ENCODE measurements around the gene ZNF618.

The ZNF618 gene, protein sequence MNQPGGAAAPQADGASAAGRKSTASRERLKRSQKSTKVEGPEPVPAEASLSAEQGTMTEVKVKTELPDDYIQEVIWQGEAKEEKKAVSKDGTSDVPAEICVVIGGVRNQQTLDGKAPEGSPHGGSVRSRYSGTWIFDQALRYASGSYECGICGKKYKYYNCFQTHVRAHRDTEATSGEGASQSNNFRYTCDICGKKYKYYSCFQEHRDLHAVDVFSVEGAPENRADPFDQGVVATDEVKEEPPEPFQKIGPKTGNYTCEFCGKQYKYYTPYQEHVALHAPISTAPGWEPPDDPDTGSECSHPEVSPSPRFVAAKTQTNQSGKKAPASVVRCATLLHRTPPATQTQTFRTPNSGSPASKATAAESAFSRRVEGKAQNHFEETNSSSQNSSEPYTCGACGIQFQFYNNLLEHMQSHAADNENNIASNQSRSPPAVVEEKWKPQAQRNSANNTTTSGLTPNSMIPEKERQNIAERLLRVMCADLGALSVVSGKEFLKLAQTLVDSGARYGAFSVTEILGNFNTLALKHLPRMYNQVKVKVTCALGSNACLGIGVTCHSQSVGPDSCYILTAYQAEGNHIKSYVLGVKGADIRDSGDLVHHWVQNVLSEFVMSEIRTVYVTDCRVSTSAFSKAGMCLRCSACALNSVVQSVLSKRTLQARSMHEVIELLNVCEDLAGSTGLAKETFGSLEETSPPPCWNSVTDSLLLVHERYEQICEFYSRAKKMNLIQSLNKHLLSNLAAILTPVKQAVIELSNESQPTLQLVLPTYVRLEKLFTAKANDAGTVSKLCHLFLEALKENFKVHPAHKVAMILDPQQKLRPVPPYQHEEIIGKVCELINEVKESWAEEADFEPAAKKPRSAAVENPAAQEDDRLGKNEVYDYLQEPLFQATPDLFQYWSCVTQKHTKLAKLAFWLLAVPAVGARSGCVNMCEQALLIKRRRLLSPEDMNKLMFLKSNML

DNA sequence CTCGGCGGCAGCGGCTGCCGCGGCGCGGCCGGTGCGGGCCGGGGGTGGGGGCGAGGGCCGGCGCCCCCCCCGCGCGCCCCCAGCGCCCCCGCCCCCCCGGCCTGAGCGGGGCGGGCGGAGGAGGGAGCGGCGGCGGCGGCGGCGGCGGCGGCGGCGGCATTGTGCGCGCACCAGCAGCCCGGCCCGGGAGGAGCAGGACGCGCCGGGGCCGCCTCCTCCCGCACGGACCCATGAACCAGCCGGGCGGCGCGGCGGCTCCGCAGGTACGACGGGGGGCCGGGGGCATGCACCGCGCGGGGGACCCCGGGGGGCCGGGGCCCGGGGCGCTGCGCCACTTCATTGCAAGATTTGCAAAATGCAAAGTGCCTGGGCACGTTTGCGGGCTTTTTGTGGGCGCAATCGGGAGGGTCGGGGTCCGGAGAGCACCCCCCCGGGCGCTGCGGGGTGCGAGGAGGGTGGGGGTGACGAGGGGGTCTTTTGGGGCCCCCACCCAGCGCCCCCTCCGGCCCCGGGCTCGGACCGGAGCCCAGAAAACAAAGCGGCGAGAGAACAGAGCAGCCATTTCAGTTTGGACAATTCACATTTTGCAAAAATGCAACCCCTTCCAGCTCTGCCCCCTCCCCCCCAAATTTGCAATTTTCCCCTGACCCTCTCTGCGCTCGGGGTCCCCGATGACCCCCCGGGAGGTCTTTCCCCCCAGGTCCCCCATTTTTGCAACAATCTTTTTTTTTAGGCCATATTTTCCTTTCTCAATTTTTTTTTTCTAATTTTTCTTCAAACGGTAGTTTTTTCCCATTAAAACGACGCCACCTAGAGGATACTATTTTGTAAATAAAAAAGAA lies at the start of gene ZNF618:
ZNF618 (plus strand) TSS at position 159 of the 842 bp plus-strand sequence; CDS start at position 231, 72 bp downstream.
- DNase-seq (ENCODE audit: low read depth), result no peak

DNA sequence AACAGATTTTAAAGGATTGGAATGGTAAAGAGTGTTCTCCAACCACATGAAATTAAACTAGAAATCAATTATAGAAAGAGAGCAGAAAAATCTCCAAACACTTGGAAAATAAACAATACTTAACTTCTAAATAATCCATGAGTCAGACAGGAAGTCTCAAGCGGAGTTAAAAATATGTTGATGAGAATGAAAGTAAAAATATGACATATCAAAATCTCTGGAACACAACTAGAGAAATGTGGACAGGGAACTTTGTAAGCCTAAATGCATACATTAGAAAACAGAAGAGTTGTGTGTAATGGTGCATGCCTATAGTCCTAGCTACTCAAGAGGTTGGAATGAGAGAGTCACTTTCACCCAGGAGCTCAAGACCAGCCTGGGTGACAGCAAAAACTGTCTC lies 47.9 kb upstream of the ZNF618 start:
- DNase-seq (ENCODE audit: low read depth), result no peak

DNA sequence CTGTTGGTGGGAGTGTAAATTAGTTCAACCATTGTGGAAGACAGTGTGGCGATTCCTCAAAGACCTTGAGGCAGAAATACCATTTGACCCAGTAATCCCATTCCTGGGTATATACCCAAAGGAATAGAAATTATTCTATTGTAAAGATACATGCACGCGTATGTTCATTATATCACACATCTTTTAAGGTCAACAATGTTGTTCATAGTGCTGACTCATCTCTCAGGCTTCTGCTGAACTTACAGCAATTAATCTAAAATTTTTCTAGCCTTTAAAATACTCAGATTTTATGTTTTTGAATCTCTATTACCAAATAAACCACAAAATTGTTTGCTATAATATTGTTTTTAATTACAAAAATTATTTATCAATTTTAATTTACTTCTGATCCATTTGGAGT lies 38.8 kb upstream of the ZNF618 start:
- DNase-seq (ENCODE audit: low read depth), result no peak

DNA sequence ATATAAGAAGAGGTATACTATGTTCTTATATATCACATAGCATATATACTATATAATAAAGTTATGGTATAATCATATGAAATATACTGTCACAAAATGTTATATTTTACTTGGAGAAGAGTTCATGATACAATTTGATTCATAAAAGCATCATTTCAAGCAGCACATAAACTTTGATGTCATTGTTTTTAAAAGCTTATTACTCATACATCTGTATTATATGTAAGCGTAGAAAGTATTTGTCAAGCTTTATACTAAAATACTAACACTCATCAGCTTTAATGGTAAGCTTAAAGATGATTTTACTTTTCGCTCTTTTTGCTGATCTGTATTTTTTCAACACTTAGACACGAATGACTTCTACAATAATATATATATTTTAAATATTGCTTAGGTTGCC lies 34.0 kb upstream of the ZNF618 start:
- no peak for DNase-seq (ENCODE audit: low read depth)

DNA sequence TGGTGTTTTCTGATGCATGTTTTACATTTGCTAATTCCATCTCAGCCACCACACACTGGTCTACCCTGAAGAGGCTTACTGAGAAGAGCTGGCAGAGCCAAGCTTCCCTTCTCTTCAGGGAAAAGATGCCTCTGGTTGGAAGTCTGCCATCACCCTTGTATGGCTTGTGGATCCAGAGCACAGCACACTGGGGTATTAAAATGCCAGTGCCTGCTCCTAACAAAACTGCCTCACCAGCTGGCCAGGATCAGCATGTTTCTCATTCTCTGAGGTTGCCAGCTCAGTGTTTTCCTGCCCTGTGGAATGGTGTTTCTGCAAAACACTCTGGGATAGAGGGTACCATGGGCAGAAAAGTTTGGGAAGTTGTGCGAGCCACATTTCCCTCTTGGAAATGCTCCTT lies 31.6 kb upstream of the ZNF618 start:
- no peak for DNase-seq (ENCODE audit: low read depth)

DNA sequence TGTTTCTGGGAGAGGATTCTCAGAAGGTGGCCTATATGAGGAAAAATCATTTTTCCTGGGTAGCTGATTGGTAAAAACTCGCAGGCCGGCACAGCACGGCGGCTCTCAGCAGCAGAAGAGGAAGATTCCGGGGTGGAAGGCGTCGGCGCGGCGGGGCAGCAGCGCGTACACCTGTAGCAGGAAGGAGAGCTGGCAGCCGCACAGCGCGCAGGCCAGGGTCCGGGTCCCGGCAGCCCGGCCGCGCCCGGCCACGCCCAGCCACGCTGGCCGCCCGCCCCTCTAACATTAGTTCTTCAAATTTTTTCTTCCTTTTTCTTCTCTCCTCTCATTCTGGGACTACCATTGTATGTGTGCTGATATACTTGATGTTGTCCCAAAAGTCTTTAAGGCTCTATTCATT lies 24.8 kb upstream of the ZNF618 start:
- DNase-seq (ENCODE audit: low read depth), result no peak

DNA sequence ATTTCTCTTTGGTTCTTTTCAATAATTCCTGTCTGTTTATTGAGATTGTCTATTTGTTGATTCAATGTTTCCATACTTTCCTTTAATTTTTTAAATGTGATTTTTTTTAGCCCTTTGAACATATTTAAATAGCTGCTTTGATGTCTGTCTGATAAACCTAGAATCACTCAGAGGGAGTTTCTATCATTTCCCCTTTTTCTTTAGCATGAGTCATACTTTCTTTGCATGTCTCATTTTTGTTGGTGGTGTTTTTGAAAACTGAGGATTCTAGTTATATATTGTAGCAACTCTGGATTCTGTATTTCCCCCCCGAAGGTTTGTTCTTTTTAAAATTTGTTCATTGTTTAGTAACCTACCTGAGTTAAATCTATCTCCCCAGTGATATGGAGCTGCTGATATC lies 24.2 kb upstream of the ZNF618 start:
- no peak for DNase-seq (ENCODE audit: low read depth)

DNA sequence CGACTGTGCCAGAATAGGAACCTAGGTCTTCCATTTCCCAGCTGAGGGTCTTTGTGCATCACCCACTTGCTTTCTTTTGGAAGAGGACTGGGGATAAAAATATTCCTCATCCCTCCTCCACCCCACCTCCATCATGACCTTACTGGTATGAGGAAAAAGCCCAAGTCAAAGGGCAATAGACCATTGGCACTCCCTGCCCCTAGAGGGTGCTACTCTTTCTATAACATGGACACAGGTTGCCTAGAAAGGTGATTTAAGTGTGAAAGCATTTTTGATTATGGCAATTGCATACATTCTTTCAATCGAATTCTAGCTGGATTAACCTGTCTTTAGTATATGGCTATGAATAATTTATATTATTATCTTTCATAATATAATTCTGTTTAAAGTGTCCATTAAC lies 22.8 kb upstream of the ZNF618 start:
- no peak for DNase-seq (ENCODE audit: low read depth)

DNA sequence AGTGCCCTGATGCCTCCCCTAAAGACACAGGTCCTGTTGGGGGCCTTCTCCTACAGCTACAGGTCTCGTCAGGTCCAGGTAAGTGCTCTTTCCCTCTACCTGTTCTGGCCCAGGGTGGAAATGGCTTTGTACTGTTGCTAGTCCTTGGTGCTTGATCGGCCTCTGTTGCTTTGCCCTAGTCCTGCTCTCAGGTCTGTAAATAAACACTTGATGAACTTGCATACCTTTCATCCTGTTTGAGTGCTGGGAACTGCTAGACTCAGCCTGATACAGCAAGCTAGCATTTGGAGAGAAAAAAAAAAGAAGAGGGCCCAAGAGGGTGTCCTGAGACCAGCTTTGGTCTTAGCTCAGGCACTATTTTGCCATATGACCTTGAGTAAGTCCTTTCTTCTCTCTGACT lies 21.8 kb upstream of the ZNF618 start:
- no peak for DNase-seq (ENCODE audit: low read depth)

DNA sequence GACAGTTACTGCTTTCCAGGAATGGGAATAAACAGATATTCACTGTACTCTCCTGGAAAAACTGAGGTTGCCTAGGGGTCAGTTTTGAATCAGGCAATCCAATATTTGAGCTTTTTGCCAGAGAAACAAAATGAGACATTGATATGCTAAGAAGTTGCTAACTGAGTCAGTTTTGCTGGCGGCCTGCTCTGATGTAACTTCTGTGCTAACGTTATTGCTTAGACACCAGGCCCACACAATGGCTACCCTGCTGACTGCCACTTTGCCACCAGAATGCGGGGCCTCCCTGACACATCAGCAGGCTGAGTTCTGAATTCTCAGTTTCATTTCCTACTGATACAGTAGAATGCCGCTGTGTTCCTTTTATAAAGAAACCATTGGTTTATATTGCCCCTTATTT lies 18.2 kb upstream of the ZNF618 start:
- DNase-seq (ENCODE audit: low read depth), result no peak

DNA sequence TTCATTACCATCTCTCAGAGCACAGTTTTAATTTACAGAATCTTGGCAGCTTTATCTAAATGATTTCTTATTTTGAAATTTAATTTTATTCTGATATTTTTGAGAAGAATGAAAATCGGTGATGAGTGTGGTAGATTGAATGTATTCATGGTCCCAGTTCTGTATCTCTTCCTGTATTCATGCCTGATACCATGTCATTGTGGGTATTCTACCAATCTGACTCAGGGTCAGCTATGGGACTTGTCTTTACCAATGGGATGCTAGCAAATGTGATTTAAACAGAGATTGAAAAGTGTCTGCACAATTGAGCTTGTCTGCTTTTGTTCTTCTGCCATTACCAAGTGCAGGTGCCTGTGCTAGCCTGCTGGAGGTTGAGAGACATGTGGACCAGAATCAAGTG lies 17.8 kb upstream of the ZNF618 start:
- no peak for DNase-seq (ENCODE audit: low read depth)

DNA sequence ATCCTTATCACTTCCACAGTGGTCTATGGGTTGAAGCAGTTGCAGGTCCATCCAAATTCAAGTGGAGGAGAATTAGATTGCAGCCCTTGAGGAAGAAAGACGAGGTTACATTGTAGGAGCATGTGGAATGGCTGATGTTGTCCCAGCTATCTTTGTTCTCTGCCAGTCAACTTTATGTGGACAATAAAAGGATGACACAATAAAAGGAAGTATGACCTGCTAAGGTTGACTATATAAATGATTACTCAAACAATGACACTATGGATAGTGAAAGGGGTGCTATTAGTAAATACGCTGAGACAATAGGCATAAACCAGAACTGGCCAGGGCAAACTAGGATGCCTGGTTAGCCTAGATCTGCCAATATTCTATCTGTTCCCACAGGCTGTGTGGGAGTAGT lies 12.8 kb upstream of the ZNF618 start:
- no peak for DNase-seq (ENCODE audit: low read depth)

DNA sequence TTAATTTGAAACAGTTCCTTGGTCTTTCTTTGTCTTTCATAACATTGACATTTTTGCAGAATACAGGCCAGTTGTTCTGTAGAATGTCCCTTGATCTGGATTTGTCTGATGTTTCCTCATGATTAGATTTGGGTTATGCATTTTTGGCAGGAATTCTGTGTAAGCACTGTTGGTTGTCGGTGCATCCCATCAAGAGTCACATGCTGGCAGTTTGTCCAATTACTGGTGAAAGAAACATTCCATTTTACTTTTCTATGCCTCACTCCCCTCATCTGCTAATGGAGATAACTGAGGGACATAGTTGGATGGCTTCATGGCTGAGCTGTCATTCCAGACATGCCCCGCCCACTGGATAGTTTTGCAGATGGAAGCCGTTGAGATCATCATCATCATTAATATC lies 7.6 kb upstream of the ZNF618 start:
- DNase-seq (ENCODE audit: low read depth), result no peak

DNA sequence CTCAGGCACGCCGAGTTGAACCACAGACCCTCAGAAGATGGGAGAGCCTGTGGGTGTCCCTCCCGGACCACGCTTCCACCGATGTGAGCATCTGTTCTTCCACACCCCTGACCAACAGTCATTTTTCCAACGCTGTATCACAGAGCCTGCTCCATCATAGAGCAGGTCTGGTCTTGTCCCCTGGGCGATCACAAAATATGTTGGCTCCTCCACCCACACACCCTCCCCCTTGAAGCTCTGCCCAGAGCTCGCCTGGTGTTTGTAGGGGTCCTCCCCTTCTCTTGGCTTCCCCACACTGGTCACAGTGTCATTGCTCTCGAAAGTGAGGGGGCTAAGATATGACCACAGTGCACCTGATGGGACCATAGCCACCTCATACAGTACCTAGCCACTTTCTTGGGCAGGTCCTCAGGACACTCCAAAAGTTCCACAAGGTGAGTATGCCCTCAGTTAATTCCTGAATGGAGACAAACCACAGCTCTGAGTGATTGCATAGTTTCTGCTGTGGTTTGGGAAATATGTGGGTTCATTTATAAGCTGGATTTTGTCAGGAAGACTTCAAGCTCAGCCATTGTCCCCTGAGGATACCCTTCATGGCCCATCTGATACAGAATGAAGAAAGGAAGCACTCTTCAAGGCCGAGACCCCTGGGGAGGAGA lies 3.5 kb upstream of the ZNF618 start:
- DNase-seq (ENCODE audit: low read depth), result no peak

DNA sequence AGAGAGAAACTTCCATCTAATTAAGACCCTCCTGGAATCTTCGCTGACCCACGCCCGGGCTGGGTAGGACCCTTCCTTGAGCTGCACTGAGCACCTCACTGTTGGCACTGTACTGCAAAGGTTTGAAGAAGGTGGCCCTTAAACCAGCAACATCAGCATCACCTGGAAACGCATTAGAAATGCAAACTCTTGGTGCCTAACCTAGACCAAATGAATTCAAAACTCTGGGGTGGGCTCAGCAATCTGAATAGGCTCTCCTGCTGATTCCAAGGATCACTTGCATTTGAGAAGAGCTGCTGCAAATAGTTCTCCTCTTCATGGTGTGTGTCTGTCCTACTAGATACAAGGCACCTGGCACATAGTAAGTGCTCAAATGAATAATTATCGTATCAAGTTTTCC lies 2.7 kb upstream of the ZNF618 start:
- no peak for DNase-seq (ENCODE audit: low read depth)

DNA sequence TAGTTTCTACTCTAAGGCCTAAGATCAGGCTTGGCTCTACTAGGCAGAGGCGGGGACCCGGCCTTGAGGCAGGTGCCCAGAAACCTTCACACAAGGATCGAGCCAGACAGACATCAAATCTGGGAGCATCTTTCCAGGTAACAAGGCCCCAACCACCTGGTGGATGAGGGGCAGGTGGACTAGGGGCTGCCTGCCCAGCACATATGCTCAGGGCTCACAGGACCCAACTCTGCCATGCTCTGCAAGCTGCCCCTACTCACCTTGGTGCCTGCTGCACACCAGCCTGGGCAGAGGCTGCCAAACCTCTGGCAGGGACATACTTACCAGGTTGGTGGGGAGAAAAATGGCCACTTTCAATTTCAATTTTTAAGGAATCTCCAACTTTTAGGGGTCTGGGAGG lies 2.2 kb upstream of the ZNF618 start:
- no peak for DNase-seq (ENCODE audit: low read depth)

DNA sequence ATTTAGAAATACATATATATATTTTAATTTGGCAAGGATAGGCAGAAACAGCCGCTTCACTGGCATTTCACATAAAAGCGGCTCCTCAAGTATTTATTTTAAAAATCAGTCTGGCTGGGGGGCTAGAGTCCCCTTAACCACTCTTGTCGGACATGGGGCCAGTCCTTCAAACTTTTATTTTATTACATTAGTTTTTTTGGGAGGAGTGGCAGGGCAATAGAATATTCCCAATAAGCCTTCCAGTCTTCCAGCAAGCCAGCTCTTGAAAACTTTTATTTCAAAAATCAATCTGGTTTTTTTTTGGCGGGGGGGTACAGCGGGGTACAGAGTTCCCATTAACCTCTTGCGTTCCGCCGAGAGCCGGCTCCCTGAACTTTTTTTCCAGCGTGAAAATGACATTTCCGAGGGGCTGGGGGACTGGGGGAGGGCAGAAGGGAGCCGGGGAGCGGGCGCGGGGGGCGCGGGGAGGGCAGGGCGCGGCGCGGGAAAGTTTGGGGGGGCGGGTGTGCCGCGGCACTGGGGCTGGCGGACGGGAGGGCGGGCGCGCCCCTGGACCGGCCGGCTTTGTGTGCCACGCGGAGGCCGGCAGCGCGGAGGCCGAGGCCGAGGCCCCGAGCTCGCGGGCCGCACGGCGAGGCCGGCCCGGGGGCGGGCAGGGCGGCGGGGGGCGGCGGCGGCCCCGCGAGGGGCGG lies 504 bp upstream of the ZNF618 start:
- DNase-seq (ENCODE audit: low read depth), result no peak

DNA sequence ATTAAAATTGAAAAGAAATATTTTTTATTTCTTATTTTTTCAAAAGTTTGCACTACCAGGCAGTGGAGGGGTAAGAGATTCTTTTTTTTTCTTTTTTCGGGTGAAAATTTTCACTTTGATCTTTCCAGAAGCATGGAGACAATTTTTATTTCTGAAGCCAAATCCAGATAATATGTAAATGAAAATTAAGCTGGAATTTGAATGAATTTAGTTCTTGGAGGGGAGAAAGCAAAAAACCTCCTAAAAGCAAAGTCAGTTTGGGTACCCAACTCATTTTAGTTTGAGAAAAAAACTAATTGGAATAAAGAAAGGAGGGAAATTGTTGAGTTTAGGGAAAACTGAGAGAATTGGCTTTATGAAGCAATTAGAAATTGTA lies 872 bp downstream of the ZNF618 start:
- no peak for DNase-seq (ENCODE audit: low read depth)

DNA sequence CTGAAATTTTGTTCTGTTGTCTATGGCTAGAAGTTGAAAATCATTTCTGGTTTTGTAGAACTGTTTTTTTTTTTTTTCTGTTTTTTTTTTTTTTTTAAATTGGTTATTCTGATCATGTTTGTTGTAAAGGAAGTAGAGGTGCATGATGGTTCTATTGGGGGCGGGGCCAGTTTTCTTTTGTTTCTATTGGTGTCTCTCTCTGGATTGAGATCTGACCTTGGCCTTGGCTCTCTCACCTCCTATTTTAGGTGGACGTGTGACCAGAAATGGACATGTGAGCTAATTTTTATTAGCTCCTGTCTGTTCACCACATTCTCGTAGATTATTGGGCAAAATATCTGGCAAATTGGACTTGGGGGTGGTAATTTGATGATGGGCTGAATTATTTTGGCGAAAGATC lies 3.2 kb downstream of the ZNF618 start:
- no peak for DNase-seq (ENCODE audit: low read depth)

DNA sequence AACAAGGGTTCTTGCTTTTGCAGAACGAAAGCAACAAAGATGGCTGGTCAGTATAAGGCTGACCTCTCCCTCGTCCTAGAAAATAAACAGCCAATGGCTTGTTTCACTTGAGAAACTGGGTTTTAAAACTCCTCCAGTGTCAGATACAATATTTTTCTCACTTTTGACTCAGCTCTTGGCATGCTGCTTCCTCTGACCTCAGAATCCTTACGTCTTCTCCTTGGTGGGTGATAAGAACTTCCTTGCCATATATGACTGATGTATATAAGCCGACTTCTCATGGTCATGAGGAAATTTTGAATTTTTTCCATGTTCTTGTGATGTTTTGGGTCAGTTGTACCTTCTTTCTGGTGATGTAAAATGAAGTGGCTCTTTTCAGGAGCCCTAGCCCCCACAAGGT lies 3.8 kb downstream of the ZNF618 start:
- DNase-seq (ENCODE audit: low read depth), result no peak

DNA sequence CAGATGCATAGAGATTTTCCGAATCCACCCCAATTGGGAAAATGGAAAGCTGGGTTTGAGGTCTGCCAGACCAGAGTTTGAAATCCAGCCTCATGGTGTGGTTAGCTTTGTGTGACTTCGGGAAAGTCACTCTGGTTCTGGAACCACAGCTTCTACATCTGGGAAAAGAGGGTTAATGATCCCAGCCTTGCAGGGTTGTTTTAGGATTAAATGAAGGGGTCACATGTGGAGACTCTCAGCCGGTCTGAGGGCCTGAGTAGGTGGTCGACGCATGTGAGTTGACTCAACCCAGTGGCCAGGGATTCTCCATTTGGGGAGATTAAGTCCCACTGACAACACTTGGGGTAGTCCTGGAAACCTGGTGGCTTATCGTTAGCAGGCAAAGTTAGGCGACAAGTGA lies 6.1 kb downstream of the ZNF618 start:
- DNase-seq (ENCODE audit: low read depth), result no peak
